K562 (cell line): ENCODE data around the gene GRIPAP1. TPM values are rescaled to one million over a fixed set of nuclear protein-coding genes. Genes with fewer than 3 reads are reported as not detected.

Experiments
- ATF7 ChIP-seq: fragments of 450-650 bp; IDR thresholded peaks from 2 replicates; pipeline ENCODE4 v1.7.1; 2014; ENCODE audit warnings: mild to moderate bottlenecking, moderate library complexity
- CREM ChIP-seq: IDR thresholded peaks from 2 replicates; pipeline ENCODE4 v1.6.1; 2014; ENCODE audit warnings: antibody characterized with exemption, low read depth
- GATAD2B ChIP-seq: fragments of 450-650 bp; IDR thresholded peaks from 2 replicates; pipeline ENCODE4 v1.6.1; 2017; ENCODE audit warnings: mild to moderate bottlenecking, borderline replicate concordance
- HCFC1 ChIP-seq: IDR thresholded peaks from 2 replicates; pipeline ENCODE4 v1.6.1; 2012; ENCODE audit warnings: low read depth, low read length, improper control_type of control experiment
- MAFK ChIP-seq: IDR thresholded peaks from 2 replicates; pipeline ENCODE4 v1.6.1; 2011; ENCODE audit warnings: low read length, improper control_type of control experiment
- MTA3 ChIP-seq: fragments of 450-650 bp; formaldehyde crosslinking; IDR thresholded peaks from 2 replicates; pipeline ENCODE4 v1.6.1; 2017; ENCODE audit warnings: mild to moderate bottlenecking, borderline replicate concordance
- NFXL1 ChIP-seq: fragments of 450-650 bp; formaldehyde crosslinking; IDR thresholded peaks from 2 replicates; pipeline ENCODE4 v1.4.0; 2021; ENCODE audit warnings: mild to moderate bottlenecking
- RBBP5 ChIP-seq: fragments of 200-600 bp; sonication (generic); IDR thresholded peaks from 2 replicates; pipeline ENCODE4 v1.6.1; 2012; ENCODE audit warnings: borderline replicate concordance, mild to moderate bottlenecking, low read length, control low read depth, inconsistent platforms; ENCODE audit not compliant: insufficient read depth, poor library complexity, severe bottlenecking
- RFX5 ChIP-seq: IDR thresholded peaks from 2 replicates; pipeline ENCODE4 v1.6.1; 2011; ENCODE audit warnings: low read depth, mild to moderate bottlenecking, improper control_type of control experiment, low read length
- ZNF124 ChIP-seq: sonication (generic); formaldehyde crosslinking; IDR thresholded peaks from 2 replicates; pipeline ENCODE4 v1.8.1; 2022; ENCODE audit warnings: missing genetic modification reagents
- ZNF197 ChIP-seq: fragments of 200-800 bp; sonication (Bioruptor generic); IDR thresholded peaks from 2 replicates; pipeline ENCODE4 v1.6.1; 2016; ENCODE audit warnings: low read depth, missing genetic modification characterization, missing compliant biosample characterization
- ZNF41 ChIP-seq: fragments of 250-450 bp; sonication (Bioruptor Pico); conservative IDR thresholded peaks from 2 replicates; pipeline ENCODE4 v1.4.0; 2020; ENCODE audit warnings: mild to moderate bottlenecking
- ZNF717 ChIP-seq: fragments of 250-450 bp; sonication (Bioruptor Pico); IDR thresholded peaks from 2 replicates; pipeline ENCODE4 v1.5.0; 2021
- polyA plus RNA-seq, 8 experiments: library from polyadenylated mRNA; depleted of rRNA in 4 of 8; stranded (reverse) in 5 of 8; unstranded in 3 of 8; fragments of >200 nt; fragmentation: Nextera tagmentation in 2 of 8; fragmentation: Illumina TruSeq in 1 of 8; extraction: Ambion mirVana in 2 of 8; extraction: Trizol in 1 of 8; gene quantifications; 2 replicates each; pipeline versions ENCODE4 v1.2.1 to v1.2.3, GENCODE V29; 2011 to 2014; ENCODE audit warnings: inconsistent platforms in 1 of 8, missing spikeins in 1 of 8
- total RNA-seq, 7 experiments: library from RNA; depleted of rRNA in 6 of 7; stranded (reverse); fragments of >200 nt in 6 of 7; fragmentation: Illumina TruSeq in 2 of 7; extraction: Trizol in 2 of 7; gene quantifications; 2 replicates each; pipeline versions ENCODE4 v1.2.1 to v1.2.3, GENCODE V29; 2011 to 2021; ENCODE audit warnings: low replicate concordance in 1 of 7
- TF ChIP-seq, protein P1 (sequence below), 2 experiments: fragments of 450-650 bp; IDR thresholded peaks; 2 replicates each; pipeline ENCODE4 v1.6.1; 2016; ENCODE audit warnings: mild to moderate bottlenecking in 2 of 2, borderline replicate concordance in 1 of 2, low read depth in 1 of 2, moderate library complexity in 1 of 2
- TF ChIP-seq, protein P2 (sequence below): fragments of 450-650 bp; IDR thresholded peaks from 2 replicates; pipeline ENCODE4 v1.6.1; 2017; ENCODE audit warnings: antibody characterized with exemption, mild to moderate bottlenecking

GRIPAP1 gene
- total and polyA plus RNA-seq, 9 of the 15 experiments (the other 6 are each of a cell fraction or from before 2014, with no cell fraction given), result 4.1 to 41.6 (median 24.0) TPM

DNA sequence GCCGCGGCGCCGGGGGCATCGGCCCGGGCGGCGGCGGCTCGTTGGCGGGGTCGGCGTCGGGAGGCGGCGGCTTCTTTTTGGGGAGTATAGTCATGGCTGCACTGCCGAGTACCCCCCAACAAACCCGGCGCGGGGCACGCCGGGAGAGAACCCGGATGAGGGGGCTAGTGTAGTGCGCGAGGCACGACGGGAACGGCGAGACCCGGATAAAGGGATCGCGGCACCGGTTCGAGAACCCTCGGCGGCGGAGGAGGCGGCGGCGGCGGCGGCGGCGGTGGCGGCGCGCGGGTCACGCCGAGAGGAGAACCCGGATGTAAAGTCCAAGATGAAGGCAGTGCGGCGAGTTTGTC, 44.6 kb downstream of the GRIPAP1 start, which contains the start of gene OTUD5 (continued):
- TF ChIP-seq MAFK, result no peak
- TF ChIP-seq ZNF124 (CRISPR knock-in tag), result no peak
- TF ChIP-seq ZNF197 (CRISPR knock-in tag), result no peak
- TF ChIP-seq CREM, result 0 out of 2 replicates have a peak, but pooled peaks have one; percentile 4
- TF ChIP-seq ZNF41 (CRISPR knock-in tag), result 0 out of 2 replicates have a peak, but pooled peaks have one; percentile 9
- TF ChIP-seq, protein P1, sequence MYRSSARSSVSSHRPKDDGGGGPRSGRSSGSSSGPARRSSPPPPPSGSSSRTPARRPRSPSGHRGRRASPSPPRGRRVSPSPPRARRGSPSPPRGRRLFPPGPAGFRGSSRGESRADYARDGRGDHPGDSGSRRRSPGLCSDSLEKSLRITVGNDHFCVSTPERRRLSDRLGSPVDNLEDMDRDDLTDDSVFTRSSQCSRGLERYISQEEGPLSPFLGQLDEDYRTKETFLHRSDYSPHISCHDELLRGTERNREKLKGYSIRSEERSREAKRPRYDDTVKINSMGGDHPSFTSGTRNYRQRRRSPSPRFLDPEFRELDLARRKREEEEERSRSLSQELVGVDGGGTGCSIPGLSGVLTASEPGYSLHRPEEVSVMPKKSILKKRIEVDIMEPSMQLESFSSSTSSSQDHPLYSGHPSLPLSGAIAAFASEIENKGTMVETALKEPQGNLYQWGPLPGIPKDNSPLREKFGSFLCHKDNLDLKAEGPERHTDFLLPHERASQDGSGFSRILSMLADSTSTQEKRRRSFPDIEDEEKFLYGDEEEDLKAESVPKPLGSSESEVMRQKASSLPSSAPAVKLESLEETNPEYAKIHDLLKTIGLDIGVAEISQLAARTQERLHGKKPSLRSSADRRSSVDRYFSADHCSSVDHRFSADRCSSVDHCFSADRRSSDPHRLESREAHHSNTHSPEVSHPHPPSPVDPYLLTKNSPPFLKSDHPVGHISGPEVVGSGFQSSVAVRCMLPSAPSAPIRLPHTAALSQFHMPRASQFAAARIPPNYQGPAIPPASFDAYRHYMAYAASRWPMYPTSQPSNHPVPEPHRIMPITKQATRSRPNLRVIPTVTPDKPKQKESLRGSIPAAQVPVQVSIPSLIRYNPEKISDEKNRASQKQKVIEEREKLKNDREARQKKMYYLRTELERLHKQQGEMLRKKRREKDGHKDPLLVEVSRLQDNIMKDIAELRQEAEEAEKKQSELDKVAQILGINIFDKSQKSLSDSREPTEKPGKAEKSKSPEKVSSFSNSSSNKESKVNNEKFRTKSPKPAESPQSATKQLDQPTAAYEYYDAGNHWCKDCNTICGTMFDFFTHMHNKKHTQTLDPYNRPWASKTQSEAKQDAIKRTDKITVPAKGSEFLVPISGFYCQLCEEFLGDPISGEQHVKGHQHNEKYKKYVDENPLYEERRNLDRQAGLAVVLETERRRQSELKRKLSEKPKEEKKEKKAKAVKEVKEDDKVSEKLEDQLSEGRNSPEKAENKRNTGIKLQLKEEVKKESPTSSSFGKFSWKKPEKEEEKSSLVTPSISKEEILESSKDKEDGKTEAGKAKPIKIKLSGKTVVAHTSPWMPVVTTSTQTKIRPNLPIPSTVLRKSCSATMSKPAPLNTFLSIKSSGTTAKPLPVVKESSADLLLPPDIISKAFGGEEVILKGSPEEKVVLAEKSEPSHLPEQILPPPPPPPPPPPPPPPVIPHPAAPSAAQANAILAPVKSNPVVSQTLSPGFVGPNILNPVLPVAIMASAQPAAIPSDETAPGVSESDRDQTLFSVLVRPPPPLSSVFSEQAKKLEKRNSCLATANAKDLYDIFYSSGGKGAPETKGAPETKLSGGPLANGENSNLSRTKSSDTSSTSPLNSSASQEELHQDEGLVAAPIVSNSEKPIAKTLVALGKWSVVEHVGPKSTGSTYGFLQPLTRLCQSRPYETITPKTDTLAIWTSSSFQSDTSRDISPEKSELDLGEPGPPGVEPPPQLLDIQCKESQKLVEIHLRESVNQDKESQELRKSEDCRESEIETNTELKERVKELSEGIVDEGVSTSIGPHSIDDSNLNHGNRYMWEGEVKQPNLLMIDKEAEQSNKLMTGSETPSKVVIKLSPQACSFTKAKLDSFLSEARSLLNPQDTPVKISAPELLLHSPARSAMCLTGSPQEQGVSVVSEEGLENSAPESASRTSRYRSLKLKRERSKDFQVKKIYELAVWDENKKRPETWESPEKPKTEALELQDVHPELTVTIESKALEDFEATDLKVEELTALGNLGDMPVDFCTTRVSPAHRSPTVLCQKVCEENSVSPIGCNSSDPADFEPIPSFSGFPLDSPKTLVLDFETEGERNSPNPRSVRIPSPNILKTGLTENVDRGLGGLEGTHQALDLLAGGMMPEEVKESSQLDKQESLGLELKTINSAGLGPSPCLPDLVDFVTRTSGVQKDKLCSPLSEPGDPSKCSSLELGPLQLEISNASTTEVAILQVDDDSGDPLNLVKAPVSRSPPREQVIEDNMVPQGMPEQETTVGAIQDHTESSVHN (IDR thresholded peaks at IDR 0.05; ENCODE audit: borderline replicate concordance in 1 of 2, low read depth in 1 of 2), result no peak
- TF ChIP-seq, protein P2, sequence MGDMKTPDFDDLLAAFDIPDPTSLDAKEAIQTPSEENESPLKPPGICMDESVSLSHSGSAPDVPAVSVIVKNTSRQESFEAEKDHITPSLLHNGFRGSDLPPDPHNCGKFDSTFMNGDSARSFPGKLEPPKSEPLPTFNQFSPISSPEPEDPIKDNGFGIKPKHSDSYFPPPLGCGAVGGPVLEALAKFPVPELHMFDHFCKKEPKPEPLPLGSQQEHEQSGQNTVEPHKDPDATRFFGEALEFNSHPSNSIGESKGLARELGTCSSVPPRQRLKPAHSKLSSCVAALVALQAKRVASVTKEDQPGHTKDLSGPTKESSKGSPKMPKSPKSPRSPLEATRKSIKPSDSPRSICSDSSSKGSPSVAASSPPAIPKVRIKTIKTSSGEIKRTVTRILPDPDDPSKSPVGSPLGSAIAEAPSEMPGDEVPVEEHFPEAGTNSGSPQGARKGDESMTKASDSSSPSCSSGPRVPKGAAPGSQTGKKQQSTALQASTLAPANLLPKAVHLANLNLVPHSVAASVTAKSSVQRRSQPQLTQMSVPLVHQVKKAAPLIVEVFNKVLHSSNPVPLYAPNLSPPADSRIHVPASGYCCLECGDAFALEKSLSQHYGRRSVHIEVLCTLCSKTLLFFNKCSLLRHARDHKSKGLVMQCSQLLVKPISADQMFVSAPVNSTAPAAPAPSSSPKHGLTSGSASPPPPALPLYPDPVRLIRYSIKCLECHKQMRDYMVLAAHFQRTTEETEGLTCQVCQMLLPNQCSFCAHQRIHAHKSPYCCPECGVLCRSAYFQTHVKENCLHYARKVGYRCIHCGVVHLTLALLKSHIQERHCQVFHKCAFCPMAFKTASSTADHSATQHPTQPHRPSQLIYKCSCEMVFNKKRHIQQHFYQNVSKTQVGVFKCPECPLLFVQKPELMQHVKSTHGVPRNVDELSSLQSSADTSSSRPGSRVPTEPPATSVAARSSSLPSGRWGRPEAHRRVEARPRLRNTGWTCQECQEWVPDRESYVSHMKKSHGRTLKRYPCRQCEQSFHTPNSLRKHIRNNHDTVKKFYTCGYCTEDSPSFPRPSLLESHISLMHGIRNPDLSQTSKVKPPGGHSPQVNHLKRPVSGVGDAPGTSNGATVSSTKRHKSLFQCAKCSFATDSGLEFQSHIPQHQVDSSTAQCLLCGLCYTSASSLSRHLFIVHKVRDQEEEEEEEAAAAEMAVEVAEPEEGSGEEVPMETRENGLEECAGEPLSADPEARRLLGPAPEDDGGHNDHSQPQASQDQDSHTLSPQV, result peak; percentile 76; the same call in 1 of the 2 replicates
- no peak for TF ChIP-seq ATF7
- TF ChIP-seq NFXL1 (CRISPR knock-in tag), result no peak
- no peak for TF ChIP-seq RFX5
- no peak for TF ChIP-seq ZNF717 (CRISPR knock-in tag)
- peak; percentile 53 for TF ChIP-seq HCFC1
- TF ChIP-seq MTA3, result peak; percentile 19
- no peak for TF ChIP-seq GATAD2B
- TF ChIP-seq RBBP5, result peak; percentile 12
